ENCODE results near the gene CNGB1. TPM values are rescaled to one million over a fixed set of nuclear protein-coding genes. Genes with fewer than 3 reads are reported as not detected.

Gene CNGB1
- polyA plus RNA-seq, 1 donor (not counting 4 experiments of a cell fraction or from before 2014, with no cell fraction given), result 0.08 TPM

GRCh38 chr16:57840833-57841232, 130.1 kb downstream of the CNGB1 start:
- DNase-seq (ENCODE audit: low read depth, low spot score) (no peak), FAIRE-seq (no peak)
- Histone ChIP-seq H3K4me3 (ENCODE audit: control insufficient read depth in 2 of 3, extremely low read depth in 1 of 3, insufficient read depth in 2 of 3, low read depth in 1 of 3, low read length in 3 of 3) (no peak overlapping the region), H4K20me1 (ENCODE audit: control insufficient read depth, extremely low read depth, insufficient read depth, low read length) (no peaks in the 10 kb centered on the region), H3K4me1 (ENCODE audit: control insufficient read depth, extremely low read depth, insufficient read depth, low read length) (peaks cover under 1% of the 10 kb centered on the region), H3K9me1 (ENCODE audit: control insufficient read depth, extremely low read depth, insufficient read depth, low read length) (no peaks in the 10 kb centered on the region), H3K4me2 (ENCODE audit: control insufficient read depth, extremely low read depth, insufficient read depth, low read depth, low read length) (no peak overlapping the region), H3K27ac (ENCODE audit: control insufficient read depth, insufficient read depth, low read length) (no peak overlapping the region), H3K27me3 (ENCODE audit: control insufficient read depth, extremely low read depth, insufficient read depth, low read length) (no peaks in the 10 kb centered on the region), H3K9ac (ENCODE audit: control insufficient read depth, extremely low read depth, insufficient read depth, low read length) (no peak overlapping the region), H2AFZ (ENCODE audit: control insufficient read depth, low read length) (no peak overlapping the region), H3K79me2 (ENCODE audit: control insufficient read depth, insufficient read depth, low read length) (no peaks in the 10 kb centered on the region), H3K36me3 (ENCODE audit: control insufficient read depth in 2 of 2, extremely low read depth in 1 of 2, insufficient read depth in 2 of 2, low read length in 2 of 2) (no peaks in the 10 kb centered on the region), H3K9me3 (ENCODE audit: control insufficient read depth, low read depth, low read length) (no peaks in the 10 kb centered on the region)
- TF ChIP-seq CTCF (optimal IDR thresholded peaks at IDR 0.05 in 1 of 3, IDR thresholded peaks at IDR 0.05 in 1 of 3, conservative IDR thresholded peaks at IDR 0.05 in 1 of 3; ENCODE audit: extremely low read depth in 1 of 3, insufficient read depth in 2 of 3, low read length in 3 of 3) (no peak), EZH2 (IDR thresholded peaks at IDR 0.05; ENCODE audit: low read length) (no peak)
- dilution Hi-C loops (cut with MboI; ENCODE audit: extremely low pct_ligation_motif_present, low sequenced_read_pairs), result no loop called here

GRCh38 chr16:57838161-57838560, 132.8 kb downstream of the CNGB1 start:
- H3K27me3 ChIP-seq (ENCODE audit: control insufficient read depth, extremely low read depth, insufficient read depth, low read length), result no peaks in the 10 kb centered on the region
- H3K36me3 ChIP-seq (ENCODE audit: control insufficient read depth in 2 of 2, extremely low read depth in 1 of 2, insufficient read depth in 2 of 2, low read length in 2 of 2), result no peaks in the 10 kb centered on the region
- H3K4me1 ChIP-seq (ENCODE audit: control insufficient read depth, extremely low read depth, insufficient read depth, low read length), result peaks cover 14% of the 10 kb centered on the region
- DNase-seq (ENCODE audit: low read depth, low spot score), result no peak
- no peak overlapping the region for H3K4me2 ChIP-seq (ENCODE audit: control insufficient read depth, extremely low read depth, insufficient read depth, low read depth, low read length)
- H3K9ac ChIP-seq (ENCODE audit: control insufficient read depth, extremely low read depth, insufficient read depth, low read length), result no peak overlapping the region
- H2AFZ ChIP-seq (ENCODE audit: control insufficient read depth, low read length), result no peak overlapping the region
- H3K79me2 ChIP-seq (ENCODE audit: control insufficient read depth, insufficient read depth, low read length), result no peaks in the 10 kb centered on the region
- TF ChIP-seq CTCF (optimal IDR thresholded peaks at IDR 0.05 in 1 of 3, IDR thresholded peaks at IDR 0.05 in 1 of 3, conservative IDR thresholded peaks at IDR 0.05 in 1 of 3; ENCODE audit: extremely low read depth in 1 of 3, insufficient read depth in 2 of 3, low read length in 3 of 3), result no peak
- TF ChIP-seq EZH2 (IDR thresholded peaks at IDR 0.05; ENCODE audit: low read length), result no peak
- FAIRE-seq, result no peak
- no peak overlapping the region for H3K4me3 ChIP-seq (ENCODE audit: control insufficient read depth in 2 of 3, extremely low read depth in 1 of 3, insufficient read depth in 2 of 3, low read depth in 1 of 3, low read length in 3 of 3)
- no peaks in the 10 kb centered on the region for H3K9me3 ChIP-seq (ENCODE audit: control insufficient read depth, low read depth, low read length)
- no peak overlapping the region for H3K27ac ChIP-seq (ENCODE audit: control insufficient read depth, insufficient read depth, low read length)
- dilution Hi-C loops (cut with MboI; ENCODE audit: extremely low pct_ligation_motif_present, low sequenced_read_pairs), result no loop called here
- H4K20me1 ChIP-seq (ENCODE audit: control insufficient read depth, extremely low read depth, insufficient read depth, low read length), result no peaks in the 10 kb centered on the region
- H3K9me1 ChIP-seq (ENCODE audit: control insufficient read depth, extremely low read depth, insufficient read depth, low read length), result no peaks in the 10 kb centered on the region

All from keratinocyte (primary cell).